Measurements from ENCODE around the gene M6PR. TPM values are rescaled to one million over a fixed set of nuclear protein-coding genes. Genes with fewer than 3 reads are reported as not detected.
"Not testable (repeated sequence)": the region's sequence is repeated elsewhere in the genome, so short reads cannot be mapped to it uniquely, and the experiment has no call there.

M6PR gene
- total RNA-seq, 5 donors from 2014 or later (not counting 1 experiment from before 2014, with no cell fraction given) = 162 to 189 (median 187) TPM

- H3K36me3 Mint-ChIP-seq = no peaks in the 10 kb centered on the region
- Histone ChIP-seq H3K4me3 (ENCODE audit: control insufficient read depth in 1 of 2, extremely low read depth in 1 of 2, low read length in 1 of 2) (no peak overlapping the region), H3K27me3 (replicated peaks in 1 of 2; ENCODE audit: control insufficient read depth in 2 of 2, extremely low read depth in 1 of 2, insufficient read depth in 2 of 2, low read length in 1 of 2) (peaks cover 0 to 3% of the 10 kb centered on the region in 2 experiments), H3K36me3 (ENCODE audit: control insufficient read depth in 2 of 2, extremely low read depth in 1 of 2, insufficient read depth in 1 of 2, low read length in 1 of 2) (no peaks in the 10 kb centered on the region), H3K27ac (ENCODE audit: low read length) (no peak overlapping the region), H3K4me1 (ENCODE audit: control insufficient read depth in 1 of 2, extremely low read depth in 1 of 2, insufficient read depth in 2 of 2, low read length in 2 of 2) (no peaks in the 10 kb centered on the region), H3K9me3 (no peaks in the 10 kb centered on the region)
- CTCF ChIA-PET = no interaction called here
- no peak overlapping the region for H3K27ac Mint-ChIP-seq
- POLR2A ChIA-PET = no interaction called here
- H3K4me3 Mint-ChIP-seq = no peak overlapping the region
- no peaks in the 10 kb centered on the region for H3K9me3 Mint-ChIP-seq
- no CpG with 5 or more reads among the region's 10 CpGs for WGBS (ENCODE audit: insufficient coverage)
- no peak for DNase-seq
- peaks cover 0 to 5% of the 10 kb centered on the region in 2 donors for H3K27me3 Mint-ChIP-seq
- H3K4me1 Mint-ChIP-seq = peaks cover 0 to 3% (median 0%) of the 10 kb centered on the region in 3 donors
- no peak for ATAC-seq (replicated peaks in 1 of 4)
Measured at GRCh38 chr12:8905546-8905945, 43.9 kb downstream of the M6PR start.

- H3K36me3 Mint-ChIP-seq = no peaks in the 10 kb centered on the region
- CTCF ChIA-PET = interaction anchor here in 1 of 2 donors (0.5 kb wide), 1 partner anchor 14 kb away, joined by 3 read pairs; no protein-coding TSS in a partner anchor
- H3K4me1 ChIP-seq (ENCODE audit: control insufficient read depth in 1 of 2, extremely low read depth in 1 of 2, insufficient read depth in 2 of 2, low read length in 2 of 2) = no peaks in the 10 kb centered on the region
- H3K4me1 Mint-ChIP-seq = peaks cover 0 to 3% (median 0%) of the 10 kb centered on the region in 3 donors
- no peak overlapping the region for H3K4me3 ChIP-seq (ENCODE audit: control insufficient read depth in 1 of 2, extremely low read depth in 1 of 2, low read length in 1 of 2)
- no peaks in the 10 kb centered on the region for H3K36me3 ChIP-seq (ENCODE audit: control insufficient read depth in 2 of 2, extremely low read depth in 1 of 2, insufficient read depth in 1 of 2, low read length in 1 of 2)
- no peaks in the 10 kb centered on the region for H3K9me3 Mint-ChIP-seq
- no peak overlapping the region for H3K27ac ChIP-seq (ENCODE audit: low read length)
- no peaks in the 10 kb centered on the region for H3K9me3 ChIP-seq
- H3K27ac Mint-ChIP-seq = no peak overlapping the region
- H3K4me3 Mint-ChIP-seq = no peak overlapping the region
- no peak for DNase-seq
- H3K27me3 ChIP-seq (replicated peaks in 1 of 2; ENCODE audit: control insufficient read depth in 2 of 2, extremely low read depth in 1 of 2, insufficient read depth in 2 of 2, low read length in 1 of 2) = peaks cover 0 to 3% of the 10 kb centered on the region in 2 experiments
- H3K27me3 Mint-ChIP-seq = peaks cover 0 to 5% of the 10 kb centered on the region in 2 donors
- no peak for ATAC-seq (replicated peaks in 1 of 4)
- POLR2A ChIA-PET = no interaction called here
Measured at GRCh38 chr12:8904665-8905064, 44.8 kb downstream of the M6PR start.

DNA sequence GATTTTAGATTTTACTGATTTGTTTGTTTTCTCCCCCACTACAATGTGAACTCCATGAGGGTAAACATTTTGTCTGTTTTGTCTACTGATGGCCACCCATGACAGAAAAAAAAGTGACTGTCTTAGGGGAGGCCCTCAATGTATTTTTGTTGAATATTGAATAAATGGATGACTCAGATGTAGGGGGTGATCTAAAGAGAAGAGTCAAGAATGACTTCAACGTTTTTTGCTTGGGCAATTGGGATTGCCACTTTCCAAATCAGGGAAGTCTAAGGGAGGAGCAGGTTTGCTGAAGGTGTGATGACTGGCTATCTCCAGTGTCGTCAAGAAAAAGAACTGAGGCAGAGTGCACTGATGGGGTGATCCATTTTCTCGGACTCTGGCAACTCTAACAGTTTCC lies 45.8 kb downstream of the M6PR start:
- no peak overlapping the region for H3K4me3 Mint-ChIP-seq
- ChIA-PET CTCF (no interaction called here), POLR2A (no interaction called here)
- H3K9me3 Mint-ChIP-seq = no peaks in the 10 kb centered on the region
- no peak overlapping the region for H3K27ac Mint-ChIP-seq
- no peak overlapping the region for H3K27ac ChIP-seq (ENCODE audit: low read length)
- ATAC-seq (replicated peaks in 1 of 4) (no peak), DNase-seq (no peak)
- no peaks in the 10 kb centered on the region for H3K9me3 ChIP-seq
- H3K27me3 Mint-ChIP-seq = peaks cover 3 to 5% of the 10 kb centered on the region in 2 donors
- H3K4me1 Mint-ChIP-seq = peaks cover 0 to 3% (median 0%) of the 10 kb centered on the region in 3 donors
- no peaks in the 10 kb centered on the region for H3K36me3 ChIP-seq (ENCODE audit: control insufficient read depth in 2 of 2, extremely low read depth in 1 of 2, insufficient read depth in 1 of 2, low read length in 1 of 2)
- peaks cover 0 to 3% of the 10 kb centered on the region in 2 experiments for H3K27me3 ChIP-seq (replicated peaks in 1 of 2; ENCODE audit: control insufficient read depth in 2 of 2, extremely low read depth in 1 of 2, insufficient read depth in 2 of 2, low read length in 1 of 2)
- 75% methylated on average over 2 of the region's 3 CpGs for WGBS (ENCODE audit: insufficient coverage)
- no peaks in the 10 kb centered on the region for H3K4me1 ChIP-seq (ENCODE audit: control insufficient read depth in 1 of 2, extremely low read depth in 1 of 2, insufficient read depth in 2 of 2, low read length in 2 of 2)
- no peaks in the 10 kb centered on the region for H3K36me3 Mint-ChIP-seq
- no peak overlapping the region for H3K4me3 ChIP-seq (ENCODE audit: control insufficient read depth in 1 of 2, extremely low read depth in 1 of 2, low read length in 1 of 2)

- H3K27me3 Mint-ChIP-seq; POLR2A ChIA-PET; H3K9me3 Mint-ChIP-seq; ATAC-seq (replicated peaks in 1 of 4); H3K27ac Mint-ChIP-seq; H3K4me1 Mint-ChIP-seq; H3K4me3 ChIP-seq (ENCODE audit: control insufficient read depth in 1 of 2, extremely low read depth in 1 of 2, low read length in 1 of 2); H3K27ac ChIP-seq (ENCODE audit: low read length); H3K36me3 Mint-ChIP-seq; DNase-seq; H3K9me3 ChIP-seq; H3K27me3 ChIP-seq (replicated peaks in 1 of 2; ENCODE audit: control insufficient read depth in 2 of 2, extremely low read depth in 1 of 2, insufficient read depth in 2 of 2, low read length in 1 of 2); H3K36me3 ChIP-seq (ENCODE audit: control insufficient read depth in 2 of 2, extremely low read depth in 1 of 2, insufficient read depth in 1 of 2, low read length in 1 of 2); H3K4me3 Mint-ChIP-seq; H3K4me1 ChIP-seq (ENCODE audit: control insufficient read depth in 1 of 2, extremely low read depth in 1 of 2, insufficient read depth in 2 of 2, low read length in 2 of 2): not testable (repeated sequence)
- WGBS (ENCODE audit: insufficient coverage) = no CpG with 5 or more reads among the region's 5 CpGs
- CTCF ChIA-PET = interaction anchor here in 1 of 2 donors (0.6 kb wide), 1 partner anchor 12 kb away, joined by 3 read pairs; no protein-coding TSS in a partner anchor
Measured at GRCh38 chr12:8902703-8903102, 46.7 kb downstream of the M6PR start.

DNA sequence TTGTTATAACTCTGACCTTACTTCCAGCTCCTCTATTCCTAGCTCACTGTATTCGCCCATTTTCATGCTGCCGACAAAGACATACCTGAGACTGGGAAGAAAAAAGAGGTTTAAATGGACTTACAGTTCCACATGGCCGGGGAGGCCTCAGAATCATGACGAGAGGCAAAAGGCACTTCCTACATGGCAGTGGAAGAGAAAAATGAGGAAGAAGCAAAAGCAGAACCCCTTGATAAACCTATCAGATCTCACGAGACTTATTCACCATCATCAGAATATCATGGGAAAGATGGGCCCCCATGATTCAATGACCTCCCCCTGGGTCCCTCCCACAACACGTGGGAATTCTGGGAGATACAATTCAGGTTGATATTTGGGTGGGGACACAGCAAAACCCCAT lies 49.6 kb downstream of the M6PR start:
- H3K27me3 ChIP-seq (replicated peaks in 1 of 2; ENCODE audit: control insufficient read depth in 2 of 2, extremely low read depth in 1 of 2, insufficient read depth in 2 of 2, low read length in 1 of 2) = peaks cover 0 to 7% of the 10 kb centered on the region in 2 experiments
- Mint-ChIP-seq H3K9me3 (no peaks in the 10 kb centered on the region), H3K4me1 (peaks cover 0 to 3% (median 0%) of the 10 kb centered on the region in 3 donors), H3K4me3 (no peak overlapping the region), H3K27ac (no peak overlapping the region), H3K36me3 (no peaks in the 10 kb centered on the region), H3K27me3 (peaks cover 3 to 5% of the 10 kb centered on the region in 2 donors)
- H3K4me3 ChIP-seq (ENCODE audit: control insufficient read depth in 1 of 2, extremely low read depth in 1 of 2, low read length in 1 of 2) = no peak overlapping the region
- POLR2A ChIA-PET = no interaction called here
- no peak overlapping the region for H3K27ac ChIP-seq (ENCODE audit: low read length)
- ATAC-seq (replicated peaks in 1 of 4) = no peak
- H3K36me3 ChIP-seq (ENCODE audit: control insufficient read depth in 2 of 2, extremely low read depth in 1 of 2, insufficient read depth in 1 of 2, low read length in 1 of 2) = no peaks in the 10 kb centered on the region
- no peaks in the 10 kb centered on the region for H3K9me3 ChIP-seq
- no peaks in the 10 kb centered on the region for H3K4me1 ChIP-seq (ENCODE audit: control insufficient read depth in 1 of 2, extremely low read depth in 1 of 2, insufficient read depth in 2 of 2, low read length in 2 of 2)
- peak in 1 of 35 experiments; percentile 7 for DNase-seq
- CTCF ChIA-PET = no interaction called here
- WGBS (ENCODE audit: insufficient coverage) = no CpG with 5 or more reads among the region's 6 CpGs

- H3K4me1 ChIP-seq (ENCODE audit: control insufficient read depth in 1 of 2, extremely low read depth in 1 of 2, insufficient read depth in 2 of 2, low read length in 2 of 2) = no peaks in the 10 kb centered on the region
- WGBS (ENCODE audit: insufficient coverage) = 88% methylated on average over 4 of the region's 7 CpGs
- H3K4me3 ChIP-seq (ENCODE audit: control insufficient read depth in 1 of 2, extremely low read depth in 1 of 2, low read length in 1 of 2) = no peak overlapping the region
- no peak for ATAC-seq (replicated peaks in 1 of 4)
- H3K27me3 ChIP-seq (replicated peaks in 1 of 2; ENCODE audit: control insufficient read depth in 2 of 2, extremely low read depth in 1 of 2, insufficient read depth in 2 of 2, low read length in 1 of 2) = peaks cover 0 to 7% of the 10 kb centered on the region in 2 experiments
- H3K36me3 Mint-ChIP-seq = no peaks in the 10 kb centered on the region
- no peak overlapping the region for H3K4me3 Mint-ChIP-seq
- H3K27me3 Mint-ChIP-seq = peaks cover 0 to 3% of the 10 kb centered on the region in 2 donors
- H3K27ac Mint-ChIP-seq = no peak overlapping the region
- H3K9me3 ChIP-seq = no peaks in the 10 kb centered on the region
- no peak overlapping the region for H3K27ac ChIP-seq (ENCODE audit: low read length)
- no peak for DNase-seq
- no peaks in the 10 kb centered on the region for H3K9me3 Mint-ChIP-seq
- CTCF ChIA-PET = no interaction called here
- no peaks in the 10 kb centered on the region for H3K36me3 ChIP-seq (ENCODE audit: control insufficient read depth in 2 of 2, extremely low read depth in 1 of 2, insufficient read depth in 1 of 2, low read length in 1 of 2)
- H3K4me1 Mint-ChIP-seq = no peaks in the 10 kb centered on the region
- POLR2A ChIA-PET = no interaction called here
Measured at GRCh38 chr12:8897081-8897480, 52.4 kb downstream of the M6PR start.

GRCh38 chr12:8894986-8895385 lies 54.5 kb downstream of the M6PR start:
- ATAC-seq (replicated peaks in 1 of 4) (no peak), DNase-seq (no peak)
- H3K4me1 Mint-ChIP-seq = peaks cover 0 to 5% (median 4%) of the 10 kb centered on the region in 3 donors
- Histone ChIP-seq H3K36me3 (ENCODE audit: control insufficient read depth in 2 of 2, extremely low read depth in 1 of 2, insufficient read depth in 1 of 2, low read length in 1 of 2) (no peaks in the 10 kb centered on the region), H3K4me3 (ENCODE audit: control insufficient read depth in 1 of 2, extremely low read depth in 1 of 2, low read length in 1 of 2) (no peak overlapping the region), H3K9me3 (no peaks in the 10 kb centered on the region), H3K4me1 (ENCODE audit: control insufficient read depth in 1 of 2, extremely low read depth in 1 of 2, insufficient read depth in 2 of 2, low read length in 2 of 2) (peaks cover 0 to 3% of the 10 kb centered on the region in 2 experiments), H3K27ac (ENCODE audit: low read length) (no peak overlapping the region), H3K27me3 (replicated peaks in 1 of 2; ENCODE audit: control insufficient read depth in 2 of 2, extremely low read depth in 1 of 2, insufficient read depth in 2 of 2, low read length in 1 of 2) (peaks cover 0 to 8% of the 10 kb centered on the region in 2 experiments)
- peaks cover 0 to 3% of the 10 kb centered on the region in 2 donors for H3K27me3 Mint-ChIP-seq
- H3K36me3 Mint-ChIP-seq = no peaks in the 10 kb centered on the region
- no peak overlapping the region for H3K27ac Mint-ChIP-seq
- H3K4me3 Mint-ChIP-seq = no peak overlapping the region
- no peaks in the 10 kb centered on the region for H3K9me3 Mint-ChIP-seq
- CTCF ChIA-PET = interaction anchor here in 1 of 2 donors (0.7 kb wide), 2 partner anchors 170 to 1054 kb away, joined by 4 to 6 read pairs; no protein-coding TSS in a partner anchor
- no CpG with 5 or more reads among the region's 1 CpG for WGBS (ENCODE audit: insufficient coverage)
- POLR2A ChIA-PET = interaction anchor here in 1 of 2 donors (0.7 kb wide), 1 partner anchor 1276 kb away, joined by 3 read pairs; no protein-coding TSS in a partner anchor

Data from T-cell (primary cell).